ENCODE results near the gene KIAA1549. TPM values are rescaled to one million over a fixed set of nuclear protein-coding genes. Genes with fewer than 3 reads are reported as not detected.
A peak's percentile ranks its signal among the peaks of the same experiment; 100 is the strongest.

The KIAA1549 gene
- total RNA-seq, 3 donors from 2014 or later, result 2.0 to 4.2 (median 2.1) TPM

- TF ChIP-seq CTCF (IDR thresholded peaks at IDR 0.05), result no peak
- DNase-seq (no peak), ATAC-seq (no peak)
- intact Hi-C loops (cut with DNase I, micrococcal nuclease), result no loop called here
- H3K4me3 ChIP-seq, result no peak overlapping the region
- H3K36me3 ChIP-seq (ENCODE audit: low read depth), result no peaks in the 10 kb centered on the region
- no peaks in the 10 kb centered on the region for H3K9me3 ChIP-seq
- no peaks in the 10 kb centered on the region for H3K4me1 ChIP-seq (ENCODE audit: low read depth)
These were observed 137.3 kb downstream of the KIAA1549 start for GRCh38 chr7:138843632-138844580.

GRCh38 chr7:138842111-138842510 is 139.1 kb downstream of the KIAA1549 start:
- no peak overlapping the region for H3K4me3 ChIP-seq
- ATAC-seq (no peak), DNase-seq (no peak)
- intact Hi-C loops (cut with DNase I, micrococcal nuclease), result no loop called here
- H3K36me3 ChIP-seq (ENCODE audit: low read depth), result no peaks in the 10 kb centered on the region
- no peaks in the 10 kb centered on the region for H3K9me3 ChIP-seq
- TF ChIP-seq CTCF (IDR thresholded peaks at IDR 0.05), result no peak
- H3K4me1 ChIP-seq (ENCODE audit: low read depth), result no peaks in the 10 kb centered on the region

GRCh38 chr7:138838166-138838565 is 143.0 kb downstream of the KIAA1549 start:
- no peak for TF ChIP-seq CTCF (IDR thresholded peaks at IDR 0.05)
- no peaks in the 10 kb centered on the region for H3K9me3 ChIP-seq
- intact Hi-C loops (cut with DNase I, micrococcal nuclease), result no loop called here
- no peak for DNase-seq
- no peak overlapping the region for H3K4me3 ChIP-seq
- no peak for ATAC-seq
- no peaks in the 10 kb centered on the region for H3K4me1 ChIP-seq (ENCODE audit: low read depth)
- H3K36me3 ChIP-seq (ENCODE audit: low read depth), result no peaks in the 10 kb centered on the region

GRCh38 chr7:138837627-138838026 is 143.6 kb downstream of the KIAA1549 start:
- Histone ChIP-seq H3K36me3 (ENCODE audit: low read depth) (no peaks in the 10 kb centered on the region), H3K4me3 (no peak overlapping the region), H3K4me1 (ENCODE audit: low read depth) (no peaks in the 10 kb centered on the region), H3K9me3 (no peaks in the 10 kb centered on the region)
- DNase-seq (peak in 1 of 3 donors; percentile 2), ATAC-seq (no peak)
- intact Hi-C loops (cut with DNase I, micrococcal nuclease), result no loop called here
- TF ChIP-seq CTCF (IDR thresholded peaks at IDR 0.05), result no peak

- intact Hi-C loops (cut with DNase I, micrococcal nuclease), result no loop called here
These were observed 146.1 kb downstream of the KIAA1549 start for GRCh38 chr7:138835087-138835486.

More at GRCh38 chr7:138835087-138835486, 146.1 kb downstream of the KIAA1549 start:
- DNase-seq, result no peak
- H3K4me1 ChIP-seq (ENCODE audit: low read depth), result no peaks in the 10 kb centered on the region
- H3K36me3 ChIP-seq (ENCODE audit: low read depth), result no peaks in the 10 kb centered on the region
- no peak for TF ChIP-seq CTCF (IDR thresholded peaks at IDR 0.05)
- no peak overlapping the region for H3K4me3 ChIP-seq
- ATAC-seq, result no peak
- H3K9me3 ChIP-seq, result no peaks in the 10 kb centered on the region

Measured in mucosa of descending colon (tissue), 3 donors.